Measurements from ENCODE around the gene GJB3.
"Not testable (repeated sequence)": the region's sequence is repeated elsewhere in the genome, so short reads cannot be mapped to it uniquely, and the experiment has no call there.

Gene GJB3

DNA sequence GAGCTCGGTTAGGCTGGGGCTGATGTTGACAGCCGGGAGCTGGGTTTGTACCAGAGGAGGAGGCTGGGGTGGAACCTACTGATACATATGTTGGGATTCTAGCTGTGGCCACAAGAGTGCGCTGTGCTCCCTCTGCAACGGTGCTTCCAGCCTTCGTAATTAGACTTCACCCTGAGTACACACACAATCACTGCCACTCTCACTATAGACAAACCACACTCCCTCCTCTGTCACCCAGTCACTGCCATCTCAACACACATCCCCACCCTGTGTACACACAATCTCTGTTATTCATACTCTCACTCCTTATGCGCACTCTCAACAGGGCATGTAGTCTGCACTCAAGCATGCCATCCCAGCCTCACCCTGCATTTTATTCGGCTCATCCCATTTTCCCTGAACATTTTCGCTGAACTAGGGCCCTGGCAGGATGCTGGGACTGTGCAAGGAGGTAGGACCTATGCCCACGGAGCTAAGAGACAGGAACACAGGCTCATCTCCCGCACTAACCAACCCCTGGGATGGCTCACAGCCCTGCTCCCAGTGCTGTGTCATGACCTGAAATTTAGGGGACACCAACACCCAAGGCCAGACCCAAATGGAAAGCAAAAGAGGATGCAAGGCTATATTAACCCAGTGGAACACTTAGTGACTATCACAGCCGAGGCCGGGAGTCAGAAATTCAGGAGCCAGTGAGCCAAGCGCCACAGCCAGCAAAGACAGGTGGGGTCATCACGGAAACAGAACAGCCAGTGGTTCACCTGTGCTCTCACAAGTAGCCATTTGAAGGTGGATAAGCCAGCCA is 5.7 kb downstream of the GJB3 start:
- peak; percentile 50 for DNase-seq

DNA sequence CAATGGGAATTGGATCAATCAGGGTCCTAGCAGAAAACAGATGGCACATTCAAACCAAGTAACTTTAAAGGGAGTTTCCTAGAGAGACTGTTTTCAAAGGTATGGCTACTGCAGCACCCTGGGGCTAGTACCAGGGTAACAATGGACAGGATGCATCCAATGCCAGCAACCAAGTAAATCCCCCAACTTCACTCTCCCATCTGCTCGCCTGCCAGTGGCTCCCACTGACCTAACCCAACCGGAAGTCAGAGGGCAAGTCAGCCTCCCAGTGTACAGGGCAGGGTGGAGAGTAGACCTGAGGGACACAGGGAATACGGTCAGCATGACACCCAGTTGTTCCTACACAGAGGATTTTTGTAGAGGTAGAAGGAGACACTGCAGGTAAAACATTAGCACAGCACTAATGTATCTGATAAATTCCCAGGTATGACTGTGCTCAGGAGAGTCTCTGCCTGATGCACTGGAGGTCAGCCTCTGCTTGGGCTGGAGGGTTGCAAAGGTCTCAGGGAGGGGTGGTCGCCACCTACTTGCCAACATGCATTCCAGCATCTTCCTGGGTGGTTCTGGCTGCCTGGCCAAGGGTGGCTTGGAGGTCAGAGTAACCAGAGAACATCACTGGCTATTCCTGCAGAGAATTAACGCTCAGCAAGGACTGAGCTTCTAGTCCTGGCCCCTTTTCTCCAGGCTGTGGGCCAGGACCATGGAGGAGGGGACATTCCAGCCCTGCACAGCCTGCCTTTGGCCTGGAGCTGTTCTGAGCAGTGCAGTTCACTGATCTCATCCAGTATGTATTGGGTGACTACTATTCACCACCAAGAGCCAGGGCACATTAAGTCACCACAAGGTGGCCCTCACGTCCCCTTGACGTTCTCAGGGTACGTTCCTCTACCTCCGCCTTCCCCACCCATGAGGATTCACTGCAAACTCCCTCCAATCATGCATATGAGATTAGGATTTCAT is 6.7 kb downstream of the GJB3 start:
- DNase-seq = no peak

DNA sequence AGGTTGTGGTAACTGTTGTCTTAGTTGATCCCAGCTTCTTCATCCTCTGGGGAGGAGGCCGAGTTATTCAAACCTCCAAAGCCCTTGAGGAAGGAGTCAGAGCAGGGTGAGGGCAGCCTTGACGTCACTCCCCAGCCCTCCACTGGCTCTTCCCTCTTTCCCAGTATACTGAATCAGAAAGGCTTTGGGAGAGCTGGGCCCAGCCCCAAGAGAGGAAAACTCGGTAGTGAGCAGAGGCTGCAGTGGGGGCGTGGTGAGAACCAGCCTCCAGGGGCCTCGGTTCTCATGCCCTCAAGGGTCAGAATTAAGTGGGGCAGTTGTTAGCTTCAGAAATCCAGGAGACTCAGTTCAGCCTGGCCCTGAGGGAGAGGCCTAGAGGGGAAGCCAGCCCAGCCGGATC is 10.0 kb downstream of the GJB3 start:
- DNase-seq = no peak

- DNase-seq = no peak
Observed at GRCh38 chr1:34792424-34792823, 11.4 kb downstream of the GJB3 start.

GRCh38 chr1:34792868-34793727 is 12.1 kb downstream of the GJB3 start, which contains the start of gene GJA4:
Gene GJA4 (plus strand): TSS chr1:34792999. CDS start chr1:34794214, 1,215 bp downstream.
- no peak for DNase-seq

GRCh38 chr1:34794001-34794789 is 13.2 kb downstream of the GJB3 start:
- no peak for DNase-seq

DNA sequence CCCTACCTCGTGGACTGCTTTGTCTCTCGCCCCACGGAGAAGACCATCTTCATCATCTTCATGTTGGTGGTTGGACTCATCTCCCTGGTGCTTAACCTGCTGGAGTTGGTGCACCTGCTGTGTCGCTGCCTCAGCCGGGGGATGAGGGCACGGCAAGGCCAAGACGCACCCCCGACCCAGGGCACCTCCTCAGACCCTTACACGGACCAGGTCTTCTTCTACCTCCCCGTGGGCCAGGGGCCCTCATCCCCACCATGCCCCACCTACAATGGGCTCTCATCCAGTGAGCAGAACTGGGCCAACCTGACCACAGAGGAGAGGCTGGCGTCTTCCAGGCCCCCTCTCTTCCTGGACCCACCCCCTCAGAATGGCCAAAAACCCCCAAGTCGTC is 13.8 kb downstream of the GJB3 start:
- DNase-seq = no peak

DNA sequence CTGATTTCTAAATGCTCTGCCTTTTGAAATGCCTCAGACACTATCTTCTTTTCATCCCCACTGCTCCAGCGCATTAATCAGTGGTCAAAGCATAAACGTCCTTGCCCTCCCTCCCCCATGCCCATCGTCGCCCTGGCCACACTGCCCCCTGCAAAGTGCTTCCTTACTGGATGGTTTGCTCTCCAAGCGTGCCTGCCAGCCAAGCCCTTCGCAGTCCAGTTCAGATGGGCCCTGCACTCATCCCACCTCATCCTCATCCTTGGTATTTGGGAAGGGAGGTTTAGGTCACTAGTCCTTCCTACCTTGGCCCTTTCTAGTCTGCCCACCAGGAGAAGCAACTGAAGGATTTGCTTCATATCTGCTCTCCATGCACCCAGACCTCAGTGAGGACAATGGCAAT is 14.9 kb downstream of the GJB3 start:
- no peak for DNase-seq

GRCh38 chr1:34796990-34797389 is 16.0 kb downstream of the GJB3 start:
- DNase-seq = no peak

DNA sequence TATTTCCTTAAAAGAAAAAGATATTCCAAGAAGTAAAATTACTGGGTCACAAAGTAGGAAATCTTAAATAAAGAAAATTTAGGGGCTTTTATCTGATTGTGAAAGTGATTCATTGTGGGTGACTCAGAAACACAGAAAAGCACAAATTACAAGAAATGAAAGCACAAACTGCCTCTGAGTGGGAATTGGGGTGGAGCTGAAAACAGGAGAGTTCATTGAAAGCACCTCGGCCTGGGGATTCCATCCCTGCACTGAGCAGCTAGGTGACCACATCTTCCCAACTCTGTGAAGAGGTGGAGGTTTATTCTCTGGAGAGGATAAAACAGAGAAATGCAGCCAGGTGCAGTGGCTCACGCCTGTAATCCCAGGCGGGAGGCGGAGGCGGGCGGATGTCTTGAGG is 19.2 kb downstream of the GJB3 start:
- no peak for DNase-seq

- no peak for DNase-seq
Observed at GRCh38 chr1:34803770-34804169, 22.8 kb downstream of the GJB3 start.

DNA sequence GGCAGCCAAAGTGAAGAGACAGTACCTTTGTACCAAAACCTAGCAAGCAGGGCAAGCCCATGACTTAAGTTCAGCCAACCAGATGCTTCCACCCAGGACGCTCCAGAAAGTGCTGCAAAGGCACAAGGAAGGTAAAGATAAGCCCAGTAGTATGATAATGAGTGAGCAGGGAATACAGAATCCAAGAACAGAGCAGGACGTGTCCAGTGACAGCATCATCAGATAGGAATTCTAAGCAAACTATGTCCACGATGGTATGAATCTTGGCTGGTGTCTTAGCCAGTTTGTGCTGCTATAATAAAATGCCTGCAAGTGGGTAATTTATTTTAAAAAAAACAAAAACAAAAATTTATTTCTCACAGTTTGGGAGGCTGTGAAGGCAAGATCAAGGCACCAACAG is 25.4 kb downstream of the GJB3 start:
- no peak for DNase-seq

DNA sequence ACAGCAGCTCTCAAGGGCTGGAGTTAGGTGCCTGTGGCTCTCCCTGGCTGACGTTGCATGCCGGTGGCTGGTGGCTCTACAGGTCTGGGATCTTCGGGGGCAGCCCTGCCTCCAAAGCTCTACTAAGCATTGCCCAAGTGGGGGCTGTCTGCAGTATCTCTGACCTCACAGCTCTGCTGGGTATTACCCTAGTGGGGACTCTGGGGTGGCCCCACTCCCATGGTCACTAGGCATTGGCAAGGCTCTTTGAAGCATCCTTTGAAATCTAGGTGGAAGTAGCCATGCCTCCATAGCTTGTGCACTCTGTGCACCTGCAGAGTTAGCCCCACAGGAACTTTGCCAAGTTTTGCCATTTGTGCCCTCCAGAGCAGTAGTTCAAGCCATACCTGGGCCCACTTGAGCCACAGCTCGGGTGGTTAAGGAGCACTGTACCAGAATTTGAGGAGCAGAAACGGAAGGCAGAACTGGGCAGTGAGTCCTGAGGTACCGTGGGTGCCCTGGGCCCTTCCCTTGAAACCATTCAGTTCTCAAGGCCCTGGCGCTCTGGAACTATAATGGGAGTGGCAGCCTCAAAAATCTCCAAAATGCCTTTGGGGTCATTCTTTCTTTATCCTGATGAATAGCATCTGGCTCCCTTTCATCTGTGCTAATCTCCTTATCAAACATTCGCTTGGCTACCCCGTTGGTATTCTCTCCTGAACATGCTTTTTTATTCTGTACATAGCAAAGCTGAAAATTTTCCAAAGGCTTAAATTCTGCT is 27.2 kb downstream of the GJB3 start:
- no peak for DNase-seq

GRCh38 chr1:34810781-34811180 is 29.8 kb downstream of the GJB3 start:
- not testable (repeated sequence) for DNase-seq

- no peak for DNase-seq
Observed at GRCh38 chr1:34816332-34816731, 35.3 kb downstream of the GJB3 start.

GRCh38 chr1:34816778-34817177 is 35.8 kb downstream of the GJB3 start:
- DNase-seq = no peak

DNA sequence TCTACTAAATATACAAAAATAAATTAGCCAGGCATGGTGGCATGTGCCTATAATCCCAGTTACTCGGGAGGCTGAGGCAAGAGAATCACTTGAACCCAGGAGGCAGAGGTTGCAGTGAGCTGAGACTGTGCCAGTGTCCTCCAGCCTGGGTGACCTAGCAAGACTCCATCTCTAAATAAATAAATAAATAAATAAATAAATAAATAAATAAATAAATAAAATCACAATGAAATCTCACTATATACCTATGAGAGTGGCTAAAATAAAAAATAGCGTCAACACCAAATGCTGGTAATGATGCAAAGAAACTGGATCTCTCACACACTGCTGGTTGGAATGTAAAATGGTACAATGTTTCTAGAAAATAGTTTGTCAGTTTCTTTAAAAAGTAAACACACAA is 37.8 kb downstream of the GJB3 start:
- not testable (repeated sequence) for DNase-seq

- no peak for DNase-seq
Observed at GRCh38 chr1:34822202-34822601, 41.2 kb downstream of the GJB3 start.

- no peak for DNase-seq
Observed at GRCh38 chr1:34824817-34825454, 43.9 kb downstream of the GJB3 start.

- no peak for DNase-seq
Observed at GRCh38 chr1:34825455-34826091, 44.6 kb downstream of the GJB3 start.

Data from NCI-H2081 treated with DMSO at 0.1 percent for 48 hours (cell line).